Activated naive CD4-positive, alpha-beta T cell treated with anti-CD3 and anti-CD28 coated beads, Interleukin-2, amount 50 U/mL, for 16 hours (primary cell): ENCODE measurements around the gene ZMIZ1.

Experiments
- DNase-seq: peaks from one replicate; pipeline ENCODE4 v3.0.0-alpha.2; 2020

Gene ZMIZ1

DNA sequence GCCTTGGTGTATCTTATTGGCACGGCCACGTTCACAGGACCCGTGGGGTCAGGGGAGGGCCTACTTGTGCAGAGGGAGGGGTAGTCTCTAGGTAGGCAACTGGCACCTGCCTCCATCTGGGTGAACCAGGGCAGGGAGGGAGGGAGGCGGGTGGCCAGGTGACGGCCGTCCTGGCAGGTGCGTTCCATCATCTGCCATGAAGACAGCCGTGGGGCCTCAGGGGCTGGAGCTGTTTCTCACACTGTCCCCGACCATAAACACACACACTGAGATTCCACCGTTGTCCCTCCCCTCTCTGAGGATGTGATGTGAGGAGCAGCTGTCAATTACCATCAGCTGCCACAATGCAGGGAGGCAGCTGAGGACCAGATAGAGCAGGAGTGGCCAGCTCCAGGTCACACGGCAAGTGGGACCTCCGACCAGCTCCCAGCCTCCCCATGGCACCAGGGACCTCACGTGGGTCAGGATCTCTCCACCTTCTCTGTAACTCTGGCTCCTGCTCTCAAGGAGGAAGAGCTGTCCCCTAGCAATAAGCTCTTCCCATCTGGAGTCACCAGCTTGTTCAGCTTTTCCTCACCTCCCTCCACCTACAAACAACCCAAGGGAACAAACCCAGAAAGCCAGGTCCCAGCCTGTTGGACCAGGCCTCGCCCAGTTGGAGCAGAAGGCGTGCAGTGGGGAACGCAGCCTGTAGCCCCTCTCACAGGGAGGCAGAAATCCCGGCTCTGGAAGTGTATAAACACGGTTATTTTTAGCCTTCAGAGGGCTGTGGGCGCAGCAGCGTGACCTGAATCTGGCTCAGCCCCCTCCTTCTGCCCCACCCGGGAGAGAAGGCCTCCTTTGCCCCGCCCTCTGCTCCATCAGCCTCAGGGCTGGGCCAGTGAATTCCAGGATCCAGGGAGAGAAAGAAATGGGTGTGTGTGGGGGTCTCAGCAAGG is 33.1 kb downstream of the ZMIZ1 start:
- DNase-seq, result no peak

DNA sequence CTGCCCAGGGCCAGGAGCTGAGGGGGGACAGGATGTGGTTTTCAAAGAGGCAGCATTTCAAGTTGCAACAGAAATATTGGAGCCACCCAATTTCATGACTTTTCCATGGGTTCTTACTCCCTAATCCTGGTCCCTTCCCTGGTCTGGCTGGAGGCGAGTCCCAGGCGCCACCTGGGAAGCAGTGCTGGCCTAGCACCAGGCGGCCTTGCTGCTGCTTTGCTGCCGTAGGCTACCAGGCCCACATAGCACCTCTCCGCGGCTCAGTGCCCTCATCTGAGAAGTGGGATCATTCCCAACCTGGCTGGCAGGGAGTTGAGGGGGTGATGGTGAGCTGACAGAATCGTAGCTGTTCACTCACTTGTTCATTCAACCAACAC is 33.7 kb downstream of the ZMIZ1 start:
- DNase-seq, result no peak

DNA sequence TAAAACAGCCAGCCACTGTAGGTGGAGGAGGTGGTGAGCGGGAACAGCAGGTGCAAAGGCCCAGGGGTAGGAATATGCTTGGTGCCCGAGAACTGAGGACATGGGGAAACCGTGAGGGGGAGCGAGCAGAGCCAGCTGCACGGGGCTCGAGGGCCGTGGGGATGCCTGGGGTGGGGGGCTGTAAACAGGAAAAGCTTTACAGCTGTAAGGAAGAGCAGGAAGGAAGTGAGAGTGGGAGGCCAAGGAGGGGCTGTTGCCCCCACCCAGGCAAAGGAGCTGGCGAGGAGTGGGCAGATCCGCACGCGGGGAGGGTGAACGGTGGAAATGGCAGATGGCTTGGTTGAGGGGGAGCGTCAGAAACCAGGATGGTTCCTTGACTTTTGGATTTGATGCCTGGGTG is 34.4 kb downstream of the ZMIZ1 start:
- DNase-seq, result no peak

DNA sequence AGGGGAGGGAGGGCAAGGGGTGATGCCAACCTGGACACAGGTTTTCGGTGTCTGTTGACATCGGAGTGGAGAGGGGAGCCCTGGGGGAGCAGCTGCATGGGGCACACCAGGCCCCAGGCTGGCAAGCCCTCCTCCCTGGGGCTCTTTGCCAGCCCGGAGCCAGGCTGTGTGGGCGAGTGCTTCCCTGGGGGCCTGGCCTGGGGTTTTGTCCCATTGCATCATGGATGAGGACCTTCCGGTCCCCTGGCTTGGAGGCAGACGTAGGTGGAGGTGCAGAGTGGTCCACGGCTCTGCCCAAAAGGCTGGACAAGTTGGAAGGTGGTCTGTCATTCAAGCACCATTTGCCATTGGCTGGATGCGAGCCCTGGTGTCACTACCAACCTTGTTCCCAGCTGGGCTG is 34.8 kb downstream of the ZMIZ1 start:
- no peak for DNase-seq

DNA sequence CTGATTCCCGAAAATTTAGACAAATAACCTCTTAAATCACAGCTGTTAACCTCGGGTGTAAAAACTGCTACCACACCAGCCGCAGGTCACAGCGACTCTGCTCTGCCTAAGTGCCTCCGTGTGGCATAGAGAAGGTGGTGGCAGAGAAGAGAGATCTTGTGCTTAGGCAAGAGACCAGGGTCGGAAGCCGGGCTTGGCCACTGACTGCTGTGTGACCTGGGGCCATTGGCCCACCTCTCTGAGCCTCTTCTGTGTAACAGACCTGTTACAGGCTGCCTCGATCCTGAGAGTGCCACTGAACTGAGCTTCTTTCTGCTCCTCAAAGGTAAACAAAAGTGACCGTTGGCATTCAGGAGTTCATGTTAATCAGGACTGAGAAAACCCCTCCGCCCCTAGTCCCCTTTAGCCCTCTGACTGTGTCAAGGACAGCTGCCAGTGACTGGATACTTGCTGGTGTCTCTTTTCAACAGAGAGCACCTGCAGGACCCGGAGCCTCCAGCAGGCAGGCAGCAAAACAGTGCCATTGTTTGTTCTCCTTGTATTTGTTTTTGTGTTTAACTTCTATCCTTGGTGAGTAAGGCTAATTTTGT is 36.5 kb downstream of the ZMIZ1 start:
- DNase-seq, result no peak

DNA sequence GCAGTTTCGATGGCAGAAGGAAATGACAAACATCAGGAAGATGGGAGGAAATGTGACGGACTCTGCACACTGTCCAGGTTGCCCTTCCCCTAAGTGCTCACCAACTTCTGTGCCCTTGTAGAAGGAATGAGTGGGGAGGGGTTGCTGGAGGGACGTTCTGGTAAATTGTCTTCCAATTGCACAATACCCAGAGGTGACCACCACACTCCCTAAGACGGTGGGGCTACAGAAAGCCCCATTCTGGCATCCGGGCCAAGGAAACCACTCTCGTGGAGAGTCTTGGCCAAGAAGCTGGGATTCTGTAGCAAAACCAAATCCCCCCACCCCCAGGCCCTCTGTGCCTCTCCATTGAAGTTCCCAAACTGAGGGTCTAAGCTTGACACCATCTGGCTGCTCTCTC is 37.1 kb downstream of the ZMIZ1 start:
- DNase-seq, result no peak

DNA sequence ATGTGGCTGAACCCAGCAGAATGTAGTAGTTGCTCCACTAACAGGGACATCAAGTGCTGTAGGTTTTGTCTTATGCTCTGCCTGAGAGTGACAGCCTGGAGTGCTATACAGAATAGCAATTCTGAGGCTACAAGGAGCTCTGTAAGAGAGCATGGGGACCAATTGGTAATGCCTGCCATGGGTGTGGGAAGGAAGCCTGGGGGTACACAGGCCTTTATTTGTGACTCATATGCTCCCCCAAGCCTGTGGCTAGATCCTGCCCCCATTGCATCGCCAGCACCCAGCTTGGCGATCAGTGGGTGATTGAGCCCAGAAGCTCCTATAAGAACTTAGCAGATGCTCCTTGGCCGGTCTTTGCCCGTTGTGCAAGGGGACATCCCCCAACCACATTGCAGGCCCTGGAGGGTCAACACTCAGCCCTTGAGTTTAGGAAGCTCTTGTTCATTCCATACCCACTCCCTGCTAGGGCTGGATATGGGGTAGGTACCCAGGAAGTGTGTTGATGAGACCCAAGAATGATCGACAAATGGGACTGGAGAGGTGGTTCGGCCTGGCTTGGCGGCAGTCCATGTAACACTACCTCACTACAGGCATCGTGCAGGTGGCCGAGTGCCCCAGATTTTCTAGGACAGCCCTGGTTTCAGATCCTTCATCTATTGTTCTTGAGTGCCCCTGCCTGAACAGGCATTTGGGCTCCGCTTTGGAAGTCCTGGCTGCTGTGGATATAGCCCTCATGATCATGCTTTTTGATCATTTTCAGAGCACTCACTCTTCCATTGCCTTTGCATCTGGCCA is 37.7 kb downstream of the ZMIZ1 start:
- DNase-seq, result no peak

DNA sequence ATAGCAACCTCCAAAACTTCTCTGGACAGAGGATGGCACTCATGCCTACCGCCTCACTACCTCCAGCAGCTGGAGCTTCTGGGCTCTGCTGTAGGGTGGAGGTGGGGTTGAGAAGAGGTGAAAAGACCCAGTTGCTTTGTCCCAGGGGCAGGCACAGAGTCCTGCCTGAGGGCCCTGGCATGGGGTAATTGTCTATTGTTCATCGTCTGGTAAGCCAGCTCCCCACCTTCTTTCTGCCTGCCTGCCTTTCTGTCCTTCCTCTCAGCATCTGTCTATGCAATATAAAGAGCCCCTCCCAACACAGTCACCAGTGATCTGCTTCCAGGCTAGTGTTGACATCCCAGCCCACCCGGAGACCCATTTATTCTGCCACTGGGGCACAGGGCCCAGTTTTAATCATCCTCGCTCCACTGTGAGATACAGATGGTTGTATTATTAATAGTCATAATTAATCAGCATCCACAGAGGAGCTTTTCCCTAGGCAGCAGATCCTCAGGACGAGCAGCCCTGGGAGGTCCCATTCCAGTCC is 39.0 kb downstream of the ZMIZ1 start:
- no peak for DNase-seq

DNA sequence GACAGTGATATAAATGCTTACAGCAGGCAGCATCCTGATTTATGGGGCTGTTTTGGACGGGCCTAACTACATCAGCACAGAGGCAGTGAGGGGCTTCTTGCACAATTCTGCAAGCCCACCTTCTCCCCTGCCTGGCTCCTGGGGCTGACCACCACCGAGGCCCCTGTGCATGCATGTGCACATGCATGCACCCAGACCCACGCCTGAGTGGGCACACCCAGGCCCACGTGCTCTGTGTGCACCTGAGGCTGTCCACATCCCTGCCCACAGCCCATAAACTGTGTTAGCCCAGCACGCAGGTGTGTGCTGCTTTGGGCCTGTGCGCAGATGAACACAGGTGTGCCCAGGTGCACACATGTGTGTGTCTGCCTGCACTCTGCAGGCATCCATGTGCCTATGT is 40.0 kb downstream of the ZMIZ1 start:
- DNase-seq, result no peak

DNA sequence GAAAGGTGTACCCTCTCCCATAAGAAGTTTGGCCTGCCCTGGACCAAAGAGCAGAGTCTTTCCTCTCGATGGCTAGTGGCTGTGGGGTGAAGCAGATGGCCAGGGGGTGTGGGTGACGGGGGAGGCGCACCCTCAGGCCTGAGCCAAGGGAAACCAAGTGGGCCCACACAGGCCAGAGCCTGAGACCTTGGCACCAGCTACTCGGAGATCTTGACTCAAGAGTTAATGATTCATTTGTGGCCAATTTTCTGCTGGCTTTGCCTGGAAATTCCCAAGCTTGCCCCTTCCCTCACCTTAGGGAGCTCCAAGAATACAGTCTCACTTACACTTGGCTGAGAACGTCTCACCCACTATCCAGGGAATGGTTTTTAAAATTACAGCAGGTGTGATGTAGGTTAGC is 42.7 kb downstream of the ZMIZ1 start:
- DNase-seq, result no peak

DNA sequence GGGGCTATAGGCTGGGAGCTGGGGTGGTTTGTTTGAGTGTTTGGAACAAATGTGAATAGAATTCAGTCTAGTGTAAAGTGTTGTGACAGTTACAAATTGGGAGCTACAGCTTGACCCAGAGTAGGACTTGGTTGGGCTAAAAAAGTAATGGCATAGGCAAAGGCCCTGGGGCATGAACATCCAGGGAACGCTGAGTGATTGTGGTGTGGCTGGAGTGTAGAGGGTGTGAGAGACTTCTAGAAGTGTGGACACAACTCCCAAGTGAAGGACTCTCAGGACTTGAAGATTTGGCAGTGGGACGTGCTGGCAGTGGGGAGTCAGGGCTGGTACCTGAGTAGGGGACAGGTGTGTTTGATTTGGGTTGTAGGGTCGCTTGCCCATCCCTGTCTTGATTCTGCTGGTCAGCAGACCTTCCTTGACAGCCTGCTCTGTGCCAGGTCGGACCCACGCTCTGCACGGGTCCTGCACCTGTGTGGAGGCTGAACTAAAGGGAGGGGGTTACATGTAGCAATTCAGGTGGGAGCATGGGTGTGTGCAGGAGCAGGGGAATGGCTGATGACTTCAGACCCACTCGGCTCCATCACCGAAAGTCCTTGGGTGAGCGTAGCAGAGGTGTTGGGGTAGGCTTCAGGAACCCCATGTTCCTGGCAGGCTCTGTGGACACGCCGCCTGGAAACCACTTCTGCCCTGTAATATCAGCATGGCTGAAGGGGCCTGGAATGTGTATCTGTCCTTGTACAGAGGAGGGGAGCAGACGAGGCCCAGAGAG is 43.3 kb downstream of the ZMIZ1 start:
- DNase-seq, result no peak

DNA sequence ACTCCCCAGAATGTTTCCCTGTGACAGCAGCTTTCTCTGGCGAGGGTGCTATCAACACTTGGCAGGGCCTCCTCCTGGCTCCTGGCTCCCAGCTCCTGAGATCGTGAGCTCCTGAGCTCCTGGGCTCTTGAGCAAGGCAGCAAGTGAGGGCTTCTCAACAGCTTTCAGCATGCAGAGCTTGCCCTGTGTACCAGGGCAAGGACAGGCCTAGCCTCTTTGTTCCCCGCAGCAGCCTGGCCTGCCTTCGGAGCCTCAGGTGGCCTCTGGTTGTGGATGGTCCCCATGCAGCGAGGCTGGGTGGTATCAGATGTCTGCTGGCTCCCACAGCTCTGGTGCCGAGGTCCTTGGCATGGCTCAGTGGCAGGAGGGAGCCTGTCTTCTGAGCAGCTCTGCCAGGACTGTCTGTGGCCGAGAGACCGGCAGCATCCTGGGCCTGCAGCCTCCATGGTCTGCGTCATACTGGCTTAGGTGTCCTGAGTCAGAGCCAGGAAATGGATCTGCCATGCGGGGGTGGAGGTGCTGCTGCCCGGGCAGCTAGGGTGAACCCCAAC is 44.2 kb downstream of the ZMIZ1 start:
- DNase-seq, result no peak

DNA sequence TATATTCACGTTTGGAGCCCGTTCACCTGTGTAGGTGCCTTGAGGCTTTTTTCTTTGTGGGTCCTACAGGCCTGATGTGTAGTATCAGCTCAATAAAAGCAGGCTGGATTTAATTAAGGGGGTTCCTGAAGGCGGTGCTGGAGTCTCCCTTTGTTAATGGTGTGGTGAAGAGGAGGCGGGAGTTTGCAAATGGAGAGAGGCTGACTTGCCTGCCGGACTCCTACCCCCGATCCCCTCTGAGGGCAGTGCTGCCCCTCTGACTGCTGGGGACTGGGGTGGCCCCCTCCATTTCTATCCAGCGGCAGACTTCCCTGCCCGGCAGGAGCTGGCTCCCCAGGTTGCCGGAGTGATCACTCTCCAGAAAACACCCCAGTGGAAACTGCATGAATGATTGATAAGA is 45.1 kb downstream of the ZMIZ1 start:
- DNase-seq, result no peak

DNA sequence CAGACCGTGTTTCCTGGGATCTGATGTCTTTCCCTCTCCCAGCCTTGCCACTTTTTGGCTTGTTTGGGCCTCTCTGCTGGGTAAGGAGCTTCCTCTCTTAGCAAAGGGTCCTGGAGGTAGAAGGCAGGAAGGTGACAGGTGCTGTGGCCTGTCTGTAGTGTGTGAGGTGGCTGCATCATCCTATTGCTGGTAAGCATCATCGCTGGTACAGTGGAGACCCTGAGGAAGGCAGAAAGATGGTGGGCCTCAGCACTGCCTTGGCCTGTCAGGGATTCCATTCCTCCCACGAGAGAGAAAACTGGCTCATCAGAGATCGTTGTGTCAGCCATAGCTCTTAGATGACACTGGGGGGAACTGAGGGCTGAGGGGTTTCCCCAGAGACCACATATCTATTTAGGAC is 46.5 kb downstream of the ZMIZ1 start:
- DNase-seq, result no peak

DNA sequence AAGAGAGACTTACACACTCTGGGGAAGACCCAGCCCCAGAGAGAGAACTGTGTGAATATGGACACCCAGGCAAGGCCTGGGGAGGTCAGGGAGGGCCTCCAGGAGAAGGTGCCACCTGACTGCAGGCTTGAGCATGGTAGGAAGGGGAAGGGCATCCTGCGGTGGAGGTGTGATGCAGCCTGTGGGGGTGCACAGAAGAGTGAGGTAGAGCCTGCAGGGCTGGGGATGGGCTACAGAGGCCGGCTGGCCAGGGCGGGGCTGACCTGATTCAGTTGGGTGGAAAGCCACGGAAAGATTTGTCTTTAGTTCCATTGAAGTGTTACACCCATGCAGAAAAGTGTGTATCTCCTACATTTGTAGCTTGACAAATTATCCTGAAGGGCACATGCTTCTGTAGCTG is 47.6 kb downstream of the ZMIZ1 start:
- DNase-seq, result no peak

DNA sequence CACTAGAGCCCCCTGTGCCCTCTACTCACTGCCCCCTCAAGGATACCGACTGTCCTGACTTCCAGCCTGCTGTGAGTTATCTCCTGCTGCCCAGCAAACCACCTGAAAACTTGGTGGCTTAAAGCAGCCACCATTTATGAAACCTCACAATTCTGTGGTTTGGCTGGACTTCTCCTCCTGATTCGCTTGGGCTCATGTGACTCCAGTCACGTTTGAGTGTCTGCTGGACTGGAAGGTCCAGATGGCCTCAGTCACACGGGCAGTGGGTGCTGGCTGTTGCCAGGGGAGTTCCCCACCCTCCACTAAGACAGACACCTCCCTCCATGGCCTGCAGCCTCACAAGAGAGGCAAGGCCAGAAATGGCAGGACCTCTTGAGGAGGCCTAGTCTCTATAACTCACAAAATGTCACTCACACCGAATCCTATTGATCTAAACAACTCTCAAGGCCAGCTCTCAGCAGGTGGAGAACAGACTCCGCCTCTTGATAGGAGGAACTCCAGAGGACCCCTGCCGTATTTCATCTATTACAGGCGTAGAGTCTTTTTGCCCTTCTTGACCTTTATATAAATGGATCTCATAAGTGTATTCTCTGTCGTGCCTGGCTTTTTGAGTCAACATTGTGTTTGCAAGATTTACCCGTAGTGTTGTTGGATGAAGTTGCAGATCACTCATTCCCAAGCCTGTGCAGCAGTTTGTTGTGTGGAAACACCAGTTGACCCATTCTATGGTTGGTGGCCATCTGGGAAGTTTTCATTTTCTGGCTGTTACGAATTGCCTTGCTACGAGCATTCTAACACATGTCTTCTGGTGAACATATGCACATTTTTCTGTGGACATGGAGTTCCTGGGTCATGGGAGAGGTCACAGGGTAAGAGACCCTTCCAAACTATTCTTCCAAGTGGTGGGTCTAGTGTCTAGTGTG is 48.3 kb downstream of the ZMIZ1 start:
- no peak for DNase-seq

DNA sequence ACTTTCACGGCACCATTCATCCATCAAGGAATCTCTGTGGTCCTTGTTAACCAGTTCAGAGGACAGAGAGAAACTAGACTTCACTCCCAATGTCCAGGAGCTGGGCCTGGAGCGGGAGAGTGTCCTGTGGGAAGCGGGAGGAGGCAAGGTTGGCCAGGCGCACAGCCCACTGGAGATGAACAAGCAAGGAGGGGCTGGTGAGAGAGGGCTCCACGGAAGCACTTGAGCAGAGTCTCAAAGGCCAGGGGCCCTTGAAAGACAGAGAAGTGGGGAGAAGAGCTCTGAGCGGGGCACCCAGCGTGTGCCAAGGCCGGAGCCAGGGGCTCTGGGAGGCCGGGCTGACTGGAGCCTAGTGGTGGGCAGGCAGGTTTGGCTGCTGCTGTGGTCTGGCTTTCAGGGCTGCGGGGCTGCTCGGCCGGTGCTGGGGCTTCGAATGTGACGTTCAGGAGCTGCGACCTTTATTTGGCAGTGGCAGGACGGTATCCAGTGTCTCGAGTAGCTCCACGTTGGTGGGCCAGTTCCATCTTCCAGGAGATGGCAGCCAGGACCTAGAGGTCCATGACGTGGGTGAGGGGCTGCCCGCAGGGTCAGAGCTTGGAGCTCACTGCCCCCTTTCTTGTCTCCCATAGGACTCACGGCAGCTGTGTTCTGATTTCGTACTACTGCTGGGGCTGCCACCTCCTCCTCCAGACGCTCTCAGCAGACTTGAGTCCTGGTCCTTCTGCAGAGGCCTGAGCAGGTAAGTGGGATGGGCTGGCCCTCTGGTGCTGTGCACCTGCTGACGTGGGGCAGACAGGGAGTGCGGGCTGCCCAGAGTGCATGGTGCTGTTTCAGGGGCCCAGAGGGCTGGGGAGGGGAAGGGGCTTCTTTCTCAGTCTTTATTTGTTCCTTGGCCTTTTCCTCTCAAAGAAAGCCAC is 49.8 kb downstream of the ZMIZ1 start:
- DNase-seq, result no peak

DNA sequence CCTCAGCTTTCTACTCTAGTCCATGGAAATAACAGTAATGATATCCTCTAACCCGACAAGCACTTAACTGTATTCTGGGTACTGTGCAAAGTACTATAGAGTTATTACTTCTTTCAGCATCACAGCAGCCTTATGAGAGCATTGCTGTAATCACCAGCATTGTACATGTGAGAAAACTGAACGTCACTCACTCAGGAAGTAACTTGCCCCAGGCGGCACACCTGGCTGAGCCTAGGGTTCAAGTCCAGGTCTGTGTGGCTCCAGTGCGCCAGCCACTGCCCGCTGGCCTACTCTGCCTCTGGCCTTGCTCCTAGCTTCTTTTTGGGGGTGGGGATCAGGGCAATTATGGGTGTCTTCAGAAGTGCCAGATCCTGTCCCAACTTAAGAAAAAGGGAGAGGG is 50.5 kb downstream of the ZMIZ1 start:
- no peak for DNase-seq

DNA sequence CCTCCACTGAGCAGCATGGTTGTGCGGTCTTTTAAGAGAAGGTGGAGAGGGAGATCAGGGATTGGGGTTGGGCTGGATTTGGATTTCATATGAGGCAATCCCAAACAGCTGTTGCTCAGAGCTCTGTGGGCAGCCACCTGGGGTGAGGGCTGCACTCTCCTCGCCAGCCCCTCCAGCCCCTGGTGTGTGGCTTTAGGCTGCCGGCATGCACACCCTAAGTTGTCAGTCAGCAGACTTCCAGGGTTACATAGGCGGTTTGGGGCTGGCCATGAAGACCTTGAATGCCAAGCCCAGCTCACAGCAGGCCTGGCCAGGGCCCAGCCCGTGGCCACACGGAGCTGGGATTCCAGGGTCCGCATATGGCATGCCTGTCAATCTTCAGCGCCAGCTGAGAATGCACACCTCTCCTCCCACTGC is 54.8 kb downstream of the ZMIZ1 start:
- DNase-seq, result no peak

DNA sequence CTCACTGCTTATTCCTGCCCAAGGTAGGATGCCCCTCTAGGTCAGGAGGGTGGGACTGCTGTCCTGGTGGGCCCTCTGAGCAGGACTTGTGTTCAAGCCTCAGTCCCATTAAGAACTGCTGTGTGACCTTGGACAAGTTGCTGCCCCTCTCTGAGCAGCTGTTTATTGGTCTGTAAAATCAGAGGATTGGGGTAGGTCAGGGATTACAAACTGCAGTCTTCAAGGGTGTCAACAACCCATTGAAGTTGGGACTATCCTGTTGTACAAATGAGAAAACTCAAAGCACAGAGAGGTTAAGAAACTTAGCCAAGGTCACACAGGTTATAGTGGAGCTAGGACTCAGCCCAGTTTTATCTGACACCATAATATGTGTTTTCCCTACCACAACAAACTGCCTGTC is 55.3 kb downstream of the ZMIZ1 start:
- no peak for DNase-seq
